SU-DHL-6 (cell line): ENCODE results near the gene ZNF280B.

Source experiments
- EZH2phosphoT487 ChIP-seq: fragments of 200-600 bp; sonication (generic), shearing (Covaris generic); conservative IDR thresholded peaks from 2 replicates; pipeline ENCODE4 v1.6.1; 2018; ENCODE audit warnings: mild to moderate bottlenecking, antibody characterized with exemption, low read length, moderate library complexity, mixed read lengths
- TF ChIP-seq, protein P1 (sequence below): fragments of 200-600 bp; sonication (generic); IDR thresholded peaks from one replicate; pipeline ENCODE4 v1.5.1; 2017; ENCODE audit warnings: antibody characterized with exemption, mild to moderate bottlenecking, low read length, moderate library complexity; ENCODE audit not compliant: insufficient read depth, poor library complexity, severe bottlenecking

DNA sequence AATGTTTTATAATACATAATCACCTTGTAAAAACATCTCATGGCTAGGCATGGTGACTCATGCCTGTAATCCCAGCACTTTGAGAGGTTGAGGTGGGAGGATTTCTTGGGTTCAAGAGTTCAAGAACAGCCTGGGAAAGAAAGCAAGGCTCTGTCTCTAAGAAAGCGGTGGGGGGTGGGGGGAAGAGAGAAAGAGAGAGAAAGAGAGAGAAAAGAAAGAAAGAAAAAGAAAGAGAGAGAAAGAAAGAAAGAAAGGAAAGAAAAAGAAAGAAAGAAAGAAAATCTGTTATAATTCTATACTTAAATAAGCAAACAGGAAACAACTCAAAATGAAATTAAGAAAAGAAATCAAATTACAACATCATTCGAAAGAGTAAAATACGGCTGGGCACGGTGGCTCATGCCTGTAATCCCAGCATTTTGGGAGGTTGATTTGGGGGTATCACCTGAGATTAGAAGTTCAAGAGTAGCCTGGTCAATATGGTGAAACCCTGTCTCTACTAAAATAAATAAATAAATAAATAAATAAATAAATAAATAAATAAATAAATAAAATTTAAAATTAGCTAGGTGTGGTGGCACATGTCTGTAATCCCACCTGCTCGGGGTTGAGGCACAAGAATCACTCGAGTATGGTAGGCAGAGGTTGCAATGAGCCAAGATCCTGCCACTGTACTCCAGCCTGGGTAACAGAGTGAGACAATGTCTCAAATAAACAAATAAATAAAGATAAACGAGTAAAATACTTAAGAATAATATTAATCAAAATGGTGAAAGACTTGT, 65.4 kb downstream of the ZNF280B start:
- TF ChIP-seq, protein P1, sequence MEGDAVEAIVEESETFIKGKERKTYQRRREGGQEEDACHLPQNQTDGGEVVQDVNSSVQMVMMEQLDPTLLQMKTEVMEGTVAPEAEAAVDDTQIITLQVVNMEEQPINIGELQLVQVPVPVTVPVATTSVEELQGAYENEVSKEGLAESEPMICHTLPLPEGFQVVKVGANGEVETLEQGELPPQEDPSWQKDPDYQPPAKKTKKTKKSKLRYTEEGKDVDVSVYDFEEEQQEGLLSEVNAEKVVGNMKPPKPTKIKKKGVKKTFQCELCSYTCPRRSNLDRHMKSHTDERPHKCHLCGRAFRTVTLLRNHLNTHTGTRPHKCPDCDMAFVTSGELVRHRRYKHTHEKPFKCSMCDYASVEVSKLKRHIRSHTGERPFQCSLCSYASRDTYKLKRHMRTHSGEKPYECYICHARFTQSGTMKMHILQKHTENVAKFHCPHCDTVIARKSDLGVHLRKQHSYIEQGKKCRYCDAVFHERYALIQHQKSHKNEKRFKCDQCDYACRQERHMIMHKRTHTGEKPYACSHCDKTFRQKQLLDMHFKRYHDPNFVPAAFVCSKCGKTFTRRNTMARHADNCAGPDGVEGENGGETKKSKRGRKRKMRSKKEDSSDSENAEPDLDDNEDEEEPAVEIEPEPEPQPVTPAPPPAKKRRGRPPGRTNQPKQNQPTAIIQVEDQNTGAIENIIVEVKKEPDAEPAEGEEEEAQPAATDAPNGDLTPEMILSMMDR = no peak
- TF ChIP-seq EZH2phosphoT487 = no peak
